ENCODE data around the gene SPTBN5. TPM values are rescaled to one million over a fixed set of nuclear protein-coding genes. Genes with fewer than 3 reads are reported as not detected.

SPTBN5 gene
- total RNA-seq, 1 experiment from 2014 or later: 3.2 TPM

DNA sequence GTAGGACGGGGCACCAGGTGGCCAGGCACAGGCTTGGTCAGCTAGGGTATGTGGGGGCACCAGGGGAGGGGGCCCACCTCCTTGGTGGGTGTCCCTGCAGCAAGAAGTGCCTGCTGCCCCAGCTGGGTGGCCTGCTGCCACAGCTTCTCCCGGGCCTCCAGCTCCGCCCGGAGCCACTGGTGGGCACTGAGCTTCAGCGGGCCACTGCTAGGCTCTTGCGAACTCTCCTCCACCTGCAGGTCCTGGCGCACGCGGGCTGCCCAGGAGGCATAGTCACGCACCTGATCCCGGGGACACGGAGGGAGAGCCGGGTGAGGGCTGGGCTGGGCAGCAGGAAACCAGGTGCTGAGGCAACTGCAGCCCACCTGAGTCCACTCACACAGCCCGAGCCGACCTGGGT is 25.5 kb downstream of the SPTBN5 start:
- Histone ChIP-seq H3K27ac (ENCODE audit: low read depth, low read length, poor library complexity, severe bottlenecking) (no peak overlapping the region), H3K27me3 (replicated peaks; ENCODE audit: insufficient read depth, low read depth, low read length, poor library complexity) (no peaks in the 10 kb centered on the region), H3K4me1 (ENCODE audit: insufficient read depth, low read length, poor library complexity, severe bottlenecking) (no peaks in the 10 kb centered on the region), H3K36me3 (ENCODE audit: insufficient read depth, low read length, poor library complexity, severe bottlenecking) (no peaks in the 10 kb centered on the region), H3K4me3 (ENCODE audit: low read depth, low read length, poor library complexity, severe bottlenecking) (no peak overlapping the region), H3K9me3 (ENCODE audit: low read depth, low read length, poor library complexity, severe bottlenecking) (no peaks in the 10 kb centered on the region)
- BruUV-seq (replicated peaks): no TSS peak
- intact Hi-C loops (cut with micrococcal nuclease; ENCODE audit: unreplicated experiment): no loop called here
- ChIA-PET CTCF (no interaction called here), POLR2A (ENCODE audit: low non-redundant PET) (no interaction called here)
- TF ChIP-seq EZH2 (IDR thresholded peaks at IDR 0.05; ENCODE audit: borderline replicate concordance, low read depth, low read length, poor library complexity, severe bottlenecking): no peak
- TF ChIP-seq, protein P1, sequence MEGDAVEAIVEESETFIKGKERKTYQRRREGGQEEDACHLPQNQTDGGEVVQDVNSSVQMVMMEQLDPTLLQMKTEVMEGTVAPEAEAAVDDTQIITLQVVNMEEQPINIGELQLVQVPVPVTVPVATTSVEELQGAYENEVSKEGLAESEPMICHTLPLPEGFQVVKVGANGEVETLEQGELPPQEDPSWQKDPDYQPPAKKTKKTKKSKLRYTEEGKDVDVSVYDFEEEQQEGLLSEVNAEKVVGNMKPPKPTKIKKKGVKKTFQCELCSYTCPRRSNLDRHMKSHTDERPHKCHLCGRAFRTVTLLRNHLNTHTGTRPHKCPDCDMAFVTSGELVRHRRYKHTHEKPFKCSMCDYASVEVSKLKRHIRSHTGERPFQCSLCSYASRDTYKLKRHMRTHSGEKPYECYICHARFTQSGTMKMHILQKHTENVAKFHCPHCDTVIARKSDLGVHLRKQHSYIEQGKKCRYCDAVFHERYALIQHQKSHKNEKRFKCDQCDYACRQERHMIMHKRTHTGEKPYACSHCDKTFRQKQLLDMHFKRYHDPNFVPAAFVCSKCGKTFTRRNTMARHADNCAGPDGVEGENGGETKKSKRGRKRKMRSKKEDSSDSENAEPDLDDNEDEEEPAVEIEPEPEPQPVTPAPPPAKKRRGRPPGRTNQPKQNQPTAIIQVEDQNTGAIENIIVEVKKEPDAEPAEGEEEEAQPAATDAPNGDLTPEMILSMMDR (conservative IDR thresholded peaks at IDR 0.05; ENCODE audit: low read depth, low read length): no peak
- DNase-seq (ENCODE audit: low spot score): no peak

DNA sequence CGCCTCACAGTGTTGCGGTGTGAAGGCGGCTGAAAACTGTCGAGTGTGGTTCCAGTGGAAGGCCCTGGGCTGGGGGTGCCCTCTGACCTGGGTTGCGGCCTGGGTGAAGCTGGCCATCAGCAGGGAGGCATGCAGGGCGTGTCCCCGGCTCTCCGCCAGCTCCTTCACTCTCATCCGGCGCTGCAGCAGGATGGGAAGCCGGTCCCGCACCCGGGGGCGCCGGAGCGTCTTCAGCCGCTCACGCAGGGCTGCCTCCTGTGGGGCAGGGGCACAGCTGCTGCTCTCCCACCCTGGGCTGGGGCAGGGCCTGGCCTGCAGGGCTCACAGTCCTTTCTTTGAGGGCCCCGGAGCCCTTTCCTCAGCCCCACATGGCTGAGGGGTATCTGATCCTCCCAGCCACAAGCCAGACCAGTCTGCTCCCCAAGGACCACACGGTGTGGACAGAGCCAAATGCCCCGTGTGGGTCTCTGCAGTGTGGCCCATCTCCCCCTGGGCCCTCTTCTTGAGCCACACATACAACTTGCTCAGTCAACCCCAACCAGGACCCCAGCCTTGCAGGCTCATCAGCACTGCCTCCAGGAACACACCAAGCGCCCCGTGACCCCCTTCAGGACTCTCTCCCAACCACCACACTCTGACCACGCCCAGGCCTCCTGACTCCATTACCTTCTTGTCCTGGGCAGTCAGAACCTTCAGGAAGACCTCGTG is 26.8 kb downstream of the SPTBN5 start:
- Histone ChIP-seq H3K9me3 (ENCODE audit: low read depth, low read length, poor library complexity, severe bottlenecking) (no peaks in the 10 kb centered on the region), H3K27ac (ENCODE audit: low read depth, low read length, poor library complexity, severe bottlenecking) (no peak overlapping the region), H3K4me3 (ENCODE audit: low read depth, low read length, poor library complexity, severe bottlenecking) (no peak overlapping the region), H3K4me1 (ENCODE audit: insufficient read depth, low read length, poor library complexity, severe bottlenecking) (peaks cover 7% of the 10 kb centered on the region), H3K27me3 (replicated peaks; ENCODE audit: insufficient read depth, low read depth, low read length, poor library complexity) (no peaks in the 10 kb centered on the region), H3K36me3 (ENCODE audit: insufficient read depth, low read length, poor library complexity, severe bottlenecking) (no peaks in the 10 kb centered on the region)
- POLR2A ChIA-PET (ENCODE audit: low non-redundant PET): no interaction called here
- BruUV-seq (replicated peaks): no TSS peak
- TF ChIP-seq, protein P1 (conservative IDR thresholded peaks at IDR 0.05; ENCODE audit: low read depth, low read length): no peak
- no peak for TF ChIP-seq EZH2 (IDR thresholded peaks at IDR 0.05; ENCODE audit: borderline replicate concordance, low read depth, low read length, poor library complexity, severe bottlenecking)
- DNase-seq (ENCODE audit: low spot score): no peak
- CTCF ChIA-PET: no interaction called here
- intact Hi-C loops (cut with micrococcal nuclease; ENCODE audit: unreplicated experiment): no loop called here

DNA sequence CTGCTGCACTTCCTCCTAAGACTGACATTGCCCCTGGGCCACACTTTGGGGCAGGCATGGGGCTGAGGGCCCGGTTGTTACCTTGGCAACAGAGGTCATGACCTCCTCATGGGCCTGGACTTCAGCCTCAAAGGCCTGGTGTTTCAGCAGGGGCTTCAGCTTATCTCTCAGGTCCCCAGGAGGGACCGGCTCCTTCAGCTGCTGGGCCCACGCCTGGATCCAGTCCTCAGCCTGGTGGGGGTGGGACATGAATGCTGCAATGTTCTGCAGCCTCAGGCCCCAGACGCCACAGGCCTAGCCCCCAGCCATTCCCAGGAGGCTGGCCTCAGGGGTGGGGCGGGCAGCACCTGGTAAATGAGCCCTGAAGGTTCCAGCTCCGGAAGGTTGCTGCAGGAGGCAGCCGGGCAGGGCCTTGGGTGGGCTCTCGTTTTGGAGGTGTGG is 27.6 kb downstream of the SPTBN5 start:
- H3K36me3 ChIP-seq (ENCODE audit: insufficient read depth, low read length, poor library complexity, severe bottlenecking): no peaks in the 10 kb centered on the region
- peaks cover 7% of the 10 kb centered on the region for H3K4me1 ChIP-seq (ENCODE audit: insufficient read depth, low read length, poor library complexity, severe bottlenecking)
- H3K9me3 ChIP-seq (ENCODE audit: low read depth, low read length, poor library complexity, severe bottlenecking): no peaks in the 10 kb centered on the region
- no peak overlapping the region for H3K27ac ChIP-seq (ENCODE audit: low read depth, low read length, poor library complexity, severe bottlenecking)
- no peak for TF ChIP-seq EZH2 (IDR thresholded peaks at IDR 0.05; ENCODE audit: borderline replicate concordance, low read depth, low read length, poor library complexity, severe bottlenecking)
- TF ChIP-seq, protein P1 (conservative IDR thresholded peaks at IDR 0.05; ENCODE audit: low read depth, low read length): no peak
- intact Hi-C loops (cut with micrococcal nuclease; ENCODE audit: unreplicated experiment): no loop called here
- no peaks in the 10 kb centered on the region for H3K27me3 ChIP-seq (replicated peaks; ENCODE audit: insufficient read depth, low read depth, low read length, poor library complexity)
- POLR2A ChIA-PET (ENCODE audit: low non-redundant PET): no interaction called here
- CTCF ChIA-PET: no interaction called here
- no TSS peak for BruUV-seq (replicated peaks)
- H3K4me3 ChIP-seq (ENCODE audit: low read depth, low read length, poor library complexity, severe bottlenecking): no peak overlapping the region
- DNase-seq (ENCODE audit: low spot score): no peak

All from A673 (cell line).